ENCODE results near the gene RPUSD4.

DNA sequence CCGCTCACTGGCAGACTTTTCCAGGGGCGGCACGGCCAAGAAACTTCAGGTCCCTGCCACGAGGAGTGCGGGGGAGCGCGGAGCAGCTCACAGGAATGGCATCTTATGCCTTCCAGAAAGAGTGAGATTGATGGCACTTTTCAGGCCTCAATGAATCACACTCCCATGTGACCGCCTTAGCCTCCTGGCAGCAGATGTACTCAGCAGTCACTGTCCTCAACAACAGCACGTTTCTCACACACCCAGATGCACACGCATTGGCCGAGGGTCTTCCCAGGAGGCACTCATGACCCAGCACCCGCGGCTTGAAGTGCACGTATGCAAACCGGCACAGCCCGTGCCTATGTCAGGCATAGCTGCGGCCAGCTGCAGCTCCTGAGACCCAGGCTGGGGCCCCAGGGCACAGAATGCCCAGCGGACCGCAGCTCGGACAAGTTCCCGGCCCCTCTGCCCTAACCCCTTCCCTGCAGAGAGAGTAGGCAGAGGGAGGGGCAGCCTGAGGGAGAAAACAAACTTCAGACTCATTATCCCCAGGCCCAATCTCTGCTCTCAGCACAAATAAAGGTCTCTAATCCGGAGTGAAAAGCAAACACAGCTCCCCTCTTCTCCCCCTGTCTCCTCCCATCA, 48.3 kb downstream of the RPUSD4 start:
- TF ChIP-seq EZH2phosphoT487 (IDR thresholded peaks at IDR 0.05; ENCODE audit: insufficient read depth, low read depth): no peak
- TF ChIP-seq EZH2 (IDR thresholded peaks at IDR 0.05; ENCODE audit: insufficient read depth, poor library complexity, severe bottlenecking): no peak
